Left ventricle myocardium inferior (tissue), 1 donor: ENCODE results near the gene PHF12. TPM values are rescaled to one million over a fixed set of nuclear protein-coding genes. Genes with fewer than 3 reads are reported as not detected.
A peak's percentile ranks its signal among the peaks of the same experiment; 100 is the strongest.

Source experiments
- DNase-seq: peaks from one replicate; pipeline ENCODE4 v3.0.0-alpha.2; 2020
- H3K27ac ChIP-seq: fragments of 200-600 bp; replicated peaks from 2 replicates; pipeline ENCODE4 v1.8.0; 2021
- H3K27me3 ChIP-seq: fragments of 200-600 bp; 2 replicates; pipeline ENCODE4 v1.8.0; 2021; ENCODE audit warnings: low read depth
- H3K36me3 ChIP-seq: fragments of 200-600 bp; 2 replicates; pipeline ENCODE4 v1.8.0; 2021
- H3K4me1 ChIP-seq: fragments of 200-600 bp; 2 replicates; pipeline ENCODE4 v1.8.0; 2021
- H3K4me3 ChIP-seq: fragments of 200-600 bp; 2 replicates; pipeline ENCODE4 v1.8.0; 2021; ENCODE audit warnings: mild to moderate bottlenecking, moderate library complexity
- H3K9me3 ChIP-seq: fragments of 200-600 bp; replicated peaks from 2 replicates; pipeline ENCODE4 v1.8.0; 2021
- intact Hi-C: fragments of 100-400 bp; cut with micrococcal nuclease; formaldehyde crosslinking; loops from one replicate; pipeline ENCODE4 v1.11.0; 2022
- total RNA-seq: library from RNA; stranded (reverse); fragmentation: NEBNext Ultra II Directional; extraction: Animal tissue kit (Norgen Biotek cat#: 25700); gene quantifications from one replicate; pipeline ENCODE4 v1.2.1, GENCODE V29; 2021
- TF ChIP-seq, protein P1 (sequence below): fragments of 200-600 bp; IDR thresholded peaks from 2 replicates; pipeline ENCODE4 v1.8.0; 2021; ENCODE audit warnings: antibody characterized with exemption, mild to moderate bottlenecking, borderline replicate concordance
- donor health status: DM: no; HTN: yes; CAD: no; lungs with severe emphysema.

Gene PHF12
- total RNA-seq, 1 donor from 2014 or later, result 17.2 TPM

DNA sequence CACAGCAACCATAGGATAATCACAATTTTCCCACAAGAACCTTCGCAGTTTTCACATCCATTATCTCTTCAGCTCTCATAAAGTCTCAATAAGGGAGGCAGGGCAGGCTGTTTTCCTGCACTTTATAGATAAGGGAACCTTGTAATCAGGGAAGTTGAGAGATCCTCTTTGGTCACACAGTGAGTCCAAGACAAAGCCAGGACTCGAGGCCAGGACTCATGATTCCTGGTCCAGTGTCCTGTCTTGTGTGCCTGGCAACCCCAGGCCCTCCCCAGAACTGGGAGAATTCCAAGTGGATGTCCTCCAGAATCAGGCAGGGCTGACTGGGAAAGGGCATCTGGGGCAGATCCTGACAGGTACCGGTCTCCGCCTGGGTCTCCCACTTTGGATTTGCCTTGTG lies 23.1 kb upstream of the PHF12 start:
- DNase-seq, result peak; percentile 50
- H3K9me3 ChIP-seq, result no peaks in the 10 kb centered on the region
- H3K27me3 ChIP-seq, result no peaks in the 10 kb centered on the region
- peaks cover 62% of the 10 kb centered on the region for H3K4me1 ChIP-seq
- H3K36me3 ChIP-seq, result no peaks in the 10 kb centered on the region
- intact Hi-C loops, result no loop called here
- TF ChIP-seq, protein P1, sequence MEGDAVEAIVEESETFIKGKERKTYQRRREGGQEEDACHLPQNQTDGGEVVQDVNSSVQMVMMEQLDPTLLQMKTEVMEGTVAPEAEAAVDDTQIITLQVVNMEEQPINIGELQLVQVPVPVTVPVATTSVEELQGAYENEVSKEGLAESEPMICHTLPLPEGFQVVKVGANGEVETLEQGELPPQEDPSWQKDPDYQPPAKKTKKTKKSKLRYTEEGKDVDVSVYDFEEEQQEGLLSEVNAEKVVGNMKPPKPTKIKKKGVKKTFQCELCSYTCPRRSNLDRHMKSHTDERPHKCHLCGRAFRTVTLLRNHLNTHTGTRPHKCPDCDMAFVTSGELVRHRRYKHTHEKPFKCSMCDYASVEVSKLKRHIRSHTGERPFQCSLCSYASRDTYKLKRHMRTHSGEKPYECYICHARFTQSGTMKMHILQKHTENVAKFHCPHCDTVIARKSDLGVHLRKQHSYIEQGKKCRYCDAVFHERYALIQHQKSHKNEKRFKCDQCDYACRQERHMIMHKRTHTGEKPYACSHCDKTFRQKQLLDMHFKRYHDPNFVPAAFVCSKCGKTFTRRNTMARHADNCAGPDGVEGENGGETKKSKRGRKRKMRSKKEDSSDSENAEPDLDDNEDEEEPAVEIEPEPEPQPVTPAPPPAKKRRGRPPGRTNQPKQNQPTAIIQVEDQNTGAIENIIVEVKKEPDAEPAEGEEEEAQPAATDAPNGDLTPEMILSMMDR, result no peak
- peak overlapping the region; percentile 90 for H3K27ac ChIP-seq
- no peak overlapping the region for H3K4me3 ChIP-seq

DNA sequence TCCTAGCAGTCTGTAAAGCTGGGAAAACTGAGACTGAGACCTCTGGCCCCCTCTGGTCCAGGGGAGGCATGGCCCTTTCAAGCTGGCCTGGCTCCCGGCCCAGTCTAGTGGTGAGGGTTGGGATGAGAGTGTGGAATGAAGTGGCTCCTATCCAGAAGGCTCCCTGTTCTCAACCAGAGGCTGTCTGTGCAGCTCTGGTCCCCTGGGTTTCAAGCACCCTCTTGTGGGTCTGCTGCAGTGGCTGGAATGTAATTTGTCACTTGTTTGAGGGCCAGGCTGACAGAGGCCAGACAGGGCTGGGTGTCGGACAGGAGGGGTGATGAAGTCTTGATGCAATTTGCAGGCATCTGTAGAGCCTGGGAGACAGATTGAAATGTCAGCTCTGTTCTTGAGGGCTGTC lies 22.1 kb upstream of the PHF12 start:
- Histone ChIP-seq H3K27ac (peak overlapping the region; percentile 90), H3K27me3 (no peaks in the 10 kb centered on the region), H3K4me3 (no peak overlapping the region), H3K36me3 (no peaks in the 10 kb centered on the region), H3K9me3 (no peaks in the 10 kb centered on the region), H3K4me1 (peaks cover 68% of the 10 kb centered on the region)
- TF ChIP-seq, protein P1, result peak; percentile 47
- DNase-seq, result peak; percentile 84
- intact Hi-C loops, result no loop called here

GRCh38 chr17:28972437-28972836 lies 21.1 kb upstream of the PHF12 start:
- H3K27me3 ChIP-seq, result no peaks in the 10 kb centered on the region
- H3K27ac ChIP-seq, result no peak overlapping the region
- DNase-seq, result no peak
- H3K4me3 ChIP-seq, result no peak overlapping the region
- TF ChIP-seq, protein P1, result no peak
- intact Hi-C loops, result no loop called here
- no peaks in the 10 kb centered on the region for H3K9me3 ChIP-seq
- H3K36me3 ChIP-seq, result no peaks in the 10 kb centered on the region
- peaks cover 78% of the 10 kb centered on the region for H3K4me1 ChIP-seq

DNA sequence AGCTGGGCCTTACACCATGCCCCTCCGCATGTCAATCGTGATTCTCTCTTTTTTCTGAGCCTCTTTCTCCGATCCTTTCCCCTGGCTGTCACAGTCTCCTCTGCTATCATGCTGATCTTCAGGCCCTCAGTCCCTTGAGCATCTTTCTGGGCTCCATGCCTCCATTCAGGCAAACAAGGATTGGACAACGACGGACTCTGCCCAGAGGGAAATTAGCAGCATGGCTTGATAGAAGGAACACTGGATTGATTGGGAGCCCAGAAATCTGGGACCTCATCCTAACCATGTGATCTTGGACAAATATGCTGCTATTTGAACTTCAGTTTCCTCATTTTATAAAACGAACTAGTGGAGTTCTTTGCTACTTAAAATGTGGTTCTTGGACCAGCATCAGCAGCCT lies 19.6 kb upstream of the PHF12 start:
- TF ChIP-seq, protein P1, result no peak
- Histone ChIP-seq H3K9me3 (no peaks in the 10 kb centered on the region), H3K4me3 (no peak overlapping the region), H3K4me1 (peaks cover 82% of the 10 kb centered on the region), H3K36me3 (no peaks in the 10 kb centered on the region), H3K27ac (no peak overlapping the region), H3K27me3 (no peaks in the 10 kb centered on the region)
- intact Hi-C loops, result no loop called here
- DNase-seq, result no peak

DNA sequence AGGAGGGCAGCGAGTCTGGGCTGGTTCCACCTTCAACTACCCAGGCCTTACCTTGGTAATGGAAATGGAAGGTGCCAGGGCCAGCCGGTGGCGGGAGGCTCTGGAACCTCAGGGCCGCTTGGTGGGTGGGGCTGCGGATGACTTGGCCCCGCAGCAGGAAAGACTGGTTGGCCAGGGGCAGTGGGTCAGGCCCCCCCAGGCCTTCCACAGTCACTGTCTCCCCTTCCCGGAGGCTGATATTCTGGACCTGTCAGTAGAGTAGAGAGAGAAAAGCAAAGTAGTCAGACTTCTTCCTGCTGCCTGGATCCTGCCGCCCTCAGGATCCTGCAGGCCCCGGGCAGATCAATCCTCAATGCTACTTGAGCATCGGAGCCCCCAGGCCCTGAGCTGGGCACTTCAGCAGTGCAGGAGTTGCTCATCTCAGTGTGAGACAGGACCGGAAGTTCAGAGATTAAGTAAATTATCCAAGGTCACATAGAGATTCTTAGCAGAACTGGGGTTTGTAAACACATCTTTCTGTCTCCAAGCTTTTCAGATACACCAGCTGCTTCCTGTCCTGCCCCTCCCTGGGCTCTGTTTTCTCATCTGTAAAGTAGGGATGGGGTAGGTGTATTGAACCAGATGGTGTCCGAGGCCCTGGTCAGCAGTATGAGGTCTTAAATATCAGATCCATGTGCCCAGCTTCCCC lies 18.5 kb upstream of the PHF12 start:
- no peak for DNase-seq
- H3K27ac ChIP-seq, result no peak overlapping the region
- TF ChIP-seq, protein P1, result no peak
- no peak overlapping the region for H3K4me3 ChIP-seq
- intact Hi-C loops, result loop anchor here (5.0 kb wide), 1 partner anchor 142 kb away; no protein-coding TSS in a partner anchor
- H3K9me3 ChIP-seq, result no peaks in the 10 kb centered on the region
- H3K36me3 ChIP-seq, result no peaks in the 10 kb centered on the region
- peaks cover 5% of the 10 kb centered on the region for H3K27me3 ChIP-seq
- peaks cover 76% of the 10 kb centered on the region for H3K4me1 ChIP-seq
